Choroid plexus epithelial cell (primary cell): ENCODE results near the gene SLX9.

ENCODE experiments used
- DNase-seq: peaks from one replicate; pipeline ENCODE4 v3.0.0-alpha.2; 2010; ENCODE audit warnings: low read depth
- H3K4me3 ChIP-seq: 2 replicates; pipeline ENCODE4 v1.5.1; 2011; ENCODE audit warnings: low read depth, mild to moderate bottlenecking, control low read depth, low read length, moderate library complexity
- TF ChIP-seq, protein P1 (sequence below): conservative IDR thresholded peaks from 2 replicates; pipeline ENCODE4 v1.5.1; 2011; ENCODE audit warnings: low read depth, mild to moderate bottlenecking, control low read depth, inconsistent platforms, low read length, moderate library complexity

The SLX9 gene

GRCh38 chr21:45004481-45005247 is 64.8 kb downstream of the SLX9 start:
- H3K4me3 ChIP-seq: no peak overlapping the region
- TF ChIP-seq, protein P1, sequence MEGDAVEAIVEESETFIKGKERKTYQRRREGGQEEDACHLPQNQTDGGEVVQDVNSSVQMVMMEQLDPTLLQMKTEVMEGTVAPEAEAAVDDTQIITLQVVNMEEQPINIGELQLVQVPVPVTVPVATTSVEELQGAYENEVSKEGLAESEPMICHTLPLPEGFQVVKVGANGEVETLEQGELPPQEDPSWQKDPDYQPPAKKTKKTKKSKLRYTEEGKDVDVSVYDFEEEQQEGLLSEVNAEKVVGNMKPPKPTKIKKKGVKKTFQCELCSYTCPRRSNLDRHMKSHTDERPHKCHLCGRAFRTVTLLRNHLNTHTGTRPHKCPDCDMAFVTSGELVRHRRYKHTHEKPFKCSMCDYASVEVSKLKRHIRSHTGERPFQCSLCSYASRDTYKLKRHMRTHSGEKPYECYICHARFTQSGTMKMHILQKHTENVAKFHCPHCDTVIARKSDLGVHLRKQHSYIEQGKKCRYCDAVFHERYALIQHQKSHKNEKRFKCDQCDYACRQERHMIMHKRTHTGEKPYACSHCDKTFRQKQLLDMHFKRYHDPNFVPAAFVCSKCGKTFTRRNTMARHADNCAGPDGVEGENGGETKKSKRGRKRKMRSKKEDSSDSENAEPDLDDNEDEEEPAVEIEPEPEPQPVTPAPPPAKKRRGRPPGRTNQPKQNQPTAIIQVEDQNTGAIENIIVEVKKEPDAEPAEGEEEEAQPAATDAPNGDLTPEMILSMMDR: no peak
- DNase-seq: no peak

DNA sequence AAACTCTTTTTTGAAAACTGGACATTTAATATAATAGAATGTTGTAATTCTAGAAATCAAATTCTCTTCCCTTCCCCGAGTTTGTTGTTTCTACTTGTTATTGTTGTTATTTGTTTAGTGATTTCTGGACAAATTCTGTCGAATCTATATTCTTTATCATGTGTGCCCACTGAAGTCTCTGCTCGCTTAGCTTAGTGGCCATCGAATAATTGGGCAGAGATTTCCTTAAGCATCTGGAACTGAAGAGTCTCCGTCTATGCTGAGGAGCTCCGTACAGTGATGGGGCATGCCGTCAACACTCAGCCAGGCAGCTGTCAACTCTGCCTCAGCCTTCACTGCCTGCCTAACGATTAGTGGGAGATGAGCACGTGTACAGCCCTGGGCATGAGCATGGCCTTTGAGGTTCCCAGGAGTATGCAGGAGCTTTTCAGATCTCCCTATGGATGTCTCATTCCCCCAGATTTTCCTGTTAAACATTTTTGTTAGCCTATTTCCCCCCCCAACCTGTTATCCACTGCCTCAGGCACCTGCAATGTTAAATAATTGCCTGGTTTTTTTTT is 66.8 kb downstream of the SLX9 start:
- no peak for DNase-seq
- TF ChIP-seq, protein P1: no peak
- H3K4me3 ChIP-seq: no peak overlapping the region

DNA sequence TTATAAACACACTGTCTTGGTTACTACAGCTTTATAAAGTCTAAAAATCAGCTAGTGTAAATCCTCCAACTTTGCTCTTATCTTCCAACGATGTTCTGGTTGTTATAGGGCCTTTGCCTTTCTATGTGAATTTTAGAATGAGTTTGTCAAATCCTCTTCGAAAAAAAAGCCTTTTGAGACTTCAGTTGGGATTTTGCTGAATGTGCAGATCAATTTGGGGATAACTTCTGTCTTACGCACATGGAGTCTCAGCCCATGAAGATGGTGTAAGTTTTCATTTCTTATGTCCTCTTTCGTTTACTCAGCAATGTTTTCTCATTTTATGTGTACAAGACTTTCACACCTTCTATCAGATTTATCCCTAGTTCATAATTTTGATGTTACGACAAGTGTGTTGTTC is 69.8 kb downstream of the SLX9 start:
- no peak overlapping the region for H3K4me3 ChIP-seq
- TF ChIP-seq, protein P1: no peak
- DNase-seq: no peak

GRCh38 chr21:45010096-45010495 is 70.3 kb downstream of the SLX9 start:
- TF ChIP-seq, protein P1: no peak
- peak; percentile 19 for DNase-seq
- no peak overlapping the region for H3K4me3 ChIP-seq

DNA sequence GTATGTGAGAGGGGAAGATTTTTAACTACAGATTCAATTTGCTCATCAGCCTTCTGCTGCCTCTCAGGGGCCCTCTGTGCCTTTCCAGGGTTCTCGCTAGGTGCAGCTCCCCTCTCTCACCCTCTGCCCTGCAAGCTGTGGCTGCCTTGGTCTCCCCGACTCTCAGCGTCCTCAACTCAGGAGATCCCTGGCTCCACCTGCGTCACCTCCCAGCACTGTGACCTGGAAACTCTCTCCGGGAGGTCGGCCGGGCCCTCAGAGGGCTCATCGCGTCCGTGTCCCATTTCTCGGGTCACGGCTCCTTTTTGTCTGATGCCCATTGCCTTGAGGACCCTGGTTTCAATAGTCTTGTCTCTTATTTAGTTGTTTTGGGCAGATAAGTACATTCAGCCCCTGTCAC is 71.0 kb downstream of the SLX9 start:
- no peak for DNase-seq
- TF ChIP-seq, protein P1: no peak
- H3K4me3 ChIP-seq: no peak overlapping the region

- no peak overlapping the region for H3K4me3 ChIP-seq
- DNase-seq: no peak
- TF ChIP-seq, protein P1: no peak
These were observed 71.6 kb downstream of the SLX9 start for GRCh38 chr21:45011426-45011825.
